ENCODE results near the gene ZNF444.

GRCh38 chr19:56098731-56099568, 42.1 kb upstream of the ZNF444 start:
- TF ChIP-seq POLR2A (IDR thresholded peaks at IDR 0.05; ENCODE audit: low read length): no peak
- no peak for TF ChIP-seq GATA1 (IDR thresholded peaks at IDR 0.05; ENCODE audit: low read depth, low read length)
